ENCODE data around the gene MTM1.
A peak's percentile ranks its signal among the peaks of the same experiment; 100 is the strongest.

Gene MTM1

GRCh38 chrX:150548251-150548650, 20.2 kb upstream of the MTM1 start:
- DNase-seq (ENCODE audit: low read depth in 1 of 2, low spot score in 1 of 2), result no peak

- no peak for DNase-seq (ENCODE audit: low read depth in 1 of 2, low spot score in 1 of 2)
Observed at GRCh38 chrX:150548684-150549083, 19.7 kb upstream of the MTM1 start.

- no peak for DNase-seq (ENCODE audit: low read depth in 1 of 2, low spot score in 1 of 2)
Observed at GRCh38 chrX:150551963-150552362, 16.5 kb upstream of the MTM1 start.

- no peak for DNase-seq (ENCODE audit: low read depth in 1 of 2, low spot score in 1 of 2)
Observed at GRCh38 chrX:150558424-150558823, 10.0 kb upstream of the MTM1 start.

- no peak for DNase-seq (ENCODE audit: low read depth in 1 of 2, low spot score in 1 of 2)
Observed at GRCh38 chrX:150564838-150565237, 3.6 kb upstream of the MTM1 start.

- no peak for DNase-seq (ENCODE audit: low read depth in 1 of 2, low spot score in 1 of 2)
Observed at GRCh38 chrX:150565551-150565950, 2.9 kb upstream of the MTM1 start.

GRCh38 chrX:150566734-150567182, 1.7 kb upstream of the MTM1 start:
- no peak for DNase-seq (ENCODE audit: low read depth in 1 of 2, low spot score in 1 of 2)

GRCh38 chrX:150567645-150568319, 639 bp upstream of the MTM1 start:
- no peak for DNase-seq (ENCODE audit: low read depth in 1 of 2, low spot score in 1 of 2)

- no peak for DNase-seq (ENCODE audit: low read depth in 1 of 2, low spot score in 1 of 2)
Observed at GRCh38 chrX:150569155-150569477, 695 bp downstream of the MTM1 start.

- DNase-seq (ENCODE audit: low read depth in 1 of 2, low spot score in 1 of 2), result no peak
Observed at GRCh38 chrX:150570512-150570911, 2.1 kb downstream of the MTM1 start.

- DNase-seq (ENCODE audit: low read depth in 1 of 2, low spot score in 1 of 2), result no peak
Observed at GRCh38 chrX:150572206-150572605, 3.8 kb downstream of the MTM1 start.

GRCh38 chrX:150573106-150573505, 4.7 kb downstream of the MTM1 start:
- no peak for DNase-seq (ENCODE audit: low read depth in 1 of 2, low spot score in 1 of 2)

GRCh38 chrX:150573702-150574101, 5.3 kb downstream of the MTM1 start:
- no peak for DNase-seq (ENCODE audit: low read depth in 1 of 2, low spot score in 1 of 2)

- no peak for DNase-seq (ENCODE audit: low read depth in 1 of 2, low spot score in 1 of 2)
Observed at GRCh38 chrX:150574559-150575418, 6.4 kb downstream of the MTM1 start.

GRCh38 chrX:150575419-150575814, 7.0 kb downstream of the MTM1 start:
- DNase-seq (ENCODE audit: low read depth in 1 of 2, low spot score in 1 of 2), result peak; percentile 21

- no peak for DNase-seq (ENCODE audit: low read depth in 1 of 2, low spot score in 1 of 2)
Observed at GRCh38 chrX:150577174-150577573, 8.8 kb downstream of the MTM1 start.

- DNase-seq (ENCODE audit: low read depth in 1 of 2, low spot score in 1 of 2), result no peak
Observed at GRCh38 chrX:150581093-150581775, 12.8 kb downstream of the MTM1 start.

- DNase-seq (ENCODE audit: low read depth in 1 of 2, low spot score in 1 of 2), result no peak
Observed at GRCh38 chrX:150582338-150582948, 14.0 kb downstream of the MTM1 start.

GRCh38 chrX:150587585-150588503, 19.4 kb downstream of the MTM1 start:
- peak; percentile 19 to 23 for DNase-seq (ENCODE audit: low read depth in 1 of 2, low spot score in 1 of 2)

- no peak for DNase-seq (ENCODE audit: low read depth in 1 of 2, low spot score in 1 of 2)
Observed at GRCh38 chrX:150594584-150594983, 26.2 kb downstream of the MTM1 start.

GRCh38 chrX:150599226-150599625, 30.8 kb downstream of the MTM1 start:
- DNase-seq (ENCODE audit: low read depth in 1 of 2, low spot score in 1 of 2), result no peak
